Measurements from ENCODE around the gene CD44.

The CD44 gene

GRCh38 chr11:35179466-35180135, 40.6 kb downstream of the CD44 start:
- no peak for DNase-seq

GRCh38 chr11:35180317-35181233, 41.6 kb downstream of the CD44 start:
- no peak for DNase-seq

- no peak for DNase-seq
Observed at GRCh38 chr11:35182317-35182939, 43.5 kb downstream of the CD44 start.

- DNase-seq = no peak
Observed at GRCh38 chr11:35183326-35183925, 44.5 kb downstream of the CD44 start.

- DNase-seq = no peak
Observed at GRCh38 chr11:35185696-35186095, 46.7 kb downstream of the CD44 start.

GRCh38 chr11:35187996-35188395, 49.0 kb downstream of the CD44 start:
- DNase-seq = no peak

GRCh38 chr11:35190804-35191348, 51.9 kb downstream of the CD44 start:
- DNase-seq = no peak

GRCh38 chr11:35192347-35192746, 53.4 kb downstream of the CD44 start:
- no peak for DNase-seq

GRCh38 chr11:35193767-35194166, 54.8 kb downstream of the CD44 start:
- DNase-seq = no peak

- no peak for DNase-seq
Observed at GRCh38 chr11:35197292-35197691, 58.3 kb downstream of the CD44 start.

GRCh38 chr11:35200811-35201341, 61.9 kb downstream of the CD44 start:
- DNase-seq = no peak

- no peak for DNase-seq
Observed at GRCh38 chr11:35204614-35205013, 65.6 kb downstream of the CD44 start.

GRCh38 chr11:35206616-35207015, 67.6 kb downstream of the CD44 start:
- no peak for DNase-seq

- DNase-seq = no peak
Observed at GRCh38 chr11:35207471-35208403, 68.8 kb downstream of the CD44 start.

GRCh38 chr11:35208795-35209194, 69.8 kb downstream of the CD44 start:
- DNase-seq = no peak

GRCh38 chr11:35210876-35211546, 72.0 kb downstream of the CD44 start:
- no peak for DNase-seq

- DNase-seq = no peak
Observed at GRCh38 chr11:35211952-35212351, 73.0 kb downstream of the CD44 start.

GRCh38 chr11:35214226-35214770, 75.3 kb downstream of the CD44 start:
- no peak for DNase-seq

- peak; percentile 78 for DNase-seq
Observed at GRCh38 chr11:35214792-35215193, 75.8 kb downstream of the CD44 start.

- DNase-seq = no peak
Observed at GRCh38 chr11:35215945-35216344, 77.0 kb downstream of the CD44 start.

Measured in activated effector memory CD4-positive, alpha-beta T cell treated with anti-CD3 and anti-CD28 coated beads, Interleukin-2, amount 50 U/mL, for 16 hours (primary cell).